ENCODE measurements around the gene DENND1A. TPM values are rescaled to one million over a fixed set of nuclear protein-coding genes. Genes with fewer than 3 reads are reported as not detected.

Gene DENND1A
- total RNA-seq, 4 donors from 2014 or later = 20.9 to 33.6 (median 23.7) TPM

DNA sequence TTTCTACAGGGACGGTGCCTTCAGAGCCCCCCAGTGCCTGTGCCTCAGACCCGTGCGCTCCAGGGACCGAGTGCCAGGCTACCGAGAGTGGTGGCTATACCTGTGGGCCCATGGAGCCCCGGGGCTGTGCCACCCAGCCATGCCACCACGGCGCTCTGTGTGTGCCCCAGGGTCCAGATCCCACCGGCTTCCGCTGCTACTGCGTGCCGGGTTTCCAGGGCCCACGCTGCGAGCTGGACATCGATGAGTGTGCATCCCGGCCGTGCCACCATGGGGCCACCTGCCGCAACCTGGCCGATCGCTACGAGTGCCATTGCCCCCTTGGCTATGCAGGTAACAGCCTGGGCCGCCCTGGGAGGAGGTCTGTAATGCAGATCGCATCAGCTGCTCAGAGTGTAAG lies 567.1 kb downstream of the DENND1A start:
- Histone ChIP-seq H3K4me3 (no peak overlapping the region), H3K9me3 (no peaks in the 10 kb centered on the region), H3K27ac (no peak overlapping the region), H3K36me3 (no peaks in the 10 kb centered on the region), H3K4me1 (peaks cover 0 to 5% (median 0%) of the 10 kb centered on the region in 3 donors), H3K27me3 (peaks cover 25% of the 10 kb centered on the region)
- 97% methylated on average over 6 of the region's 23 CpGs; no CpG with 5 or more reads in 1 of the 2 donors for WGBS, 2 donors (ENCODE audit: low coverage in 1 of 2)
- TF ChIP-seq, protein P1, sequence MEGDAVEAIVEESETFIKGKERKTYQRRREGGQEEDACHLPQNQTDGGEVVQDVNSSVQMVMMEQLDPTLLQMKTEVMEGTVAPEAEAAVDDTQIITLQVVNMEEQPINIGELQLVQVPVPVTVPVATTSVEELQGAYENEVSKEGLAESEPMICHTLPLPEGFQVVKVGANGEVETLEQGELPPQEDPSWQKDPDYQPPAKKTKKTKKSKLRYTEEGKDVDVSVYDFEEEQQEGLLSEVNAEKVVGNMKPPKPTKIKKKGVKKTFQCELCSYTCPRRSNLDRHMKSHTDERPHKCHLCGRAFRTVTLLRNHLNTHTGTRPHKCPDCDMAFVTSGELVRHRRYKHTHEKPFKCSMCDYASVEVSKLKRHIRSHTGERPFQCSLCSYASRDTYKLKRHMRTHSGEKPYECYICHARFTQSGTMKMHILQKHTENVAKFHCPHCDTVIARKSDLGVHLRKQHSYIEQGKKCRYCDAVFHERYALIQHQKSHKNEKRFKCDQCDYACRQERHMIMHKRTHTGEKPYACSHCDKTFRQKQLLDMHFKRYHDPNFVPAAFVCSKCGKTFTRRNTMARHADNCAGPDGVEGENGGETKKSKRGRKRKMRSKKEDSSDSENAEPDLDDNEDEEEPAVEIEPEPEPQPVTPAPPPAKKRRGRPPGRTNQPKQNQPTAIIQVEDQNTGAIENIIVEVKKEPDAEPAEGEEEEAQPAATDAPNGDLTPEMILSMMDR (IDR thresholded peaks at IDR 0.05) = no peak
- TF ChIP-seq POLR2A (IDR thresholded peaks at IDR 0.05) = no peak
- TF ChIP-seq EP300 (IDR thresholded peaks at IDR 0.05) = no peak
- TF ChIP-seq POLR2AphosphoS5 (IDR thresholded peaks at IDR 0.05) = no peak
- ATAC-seq = no peak

DNA sequence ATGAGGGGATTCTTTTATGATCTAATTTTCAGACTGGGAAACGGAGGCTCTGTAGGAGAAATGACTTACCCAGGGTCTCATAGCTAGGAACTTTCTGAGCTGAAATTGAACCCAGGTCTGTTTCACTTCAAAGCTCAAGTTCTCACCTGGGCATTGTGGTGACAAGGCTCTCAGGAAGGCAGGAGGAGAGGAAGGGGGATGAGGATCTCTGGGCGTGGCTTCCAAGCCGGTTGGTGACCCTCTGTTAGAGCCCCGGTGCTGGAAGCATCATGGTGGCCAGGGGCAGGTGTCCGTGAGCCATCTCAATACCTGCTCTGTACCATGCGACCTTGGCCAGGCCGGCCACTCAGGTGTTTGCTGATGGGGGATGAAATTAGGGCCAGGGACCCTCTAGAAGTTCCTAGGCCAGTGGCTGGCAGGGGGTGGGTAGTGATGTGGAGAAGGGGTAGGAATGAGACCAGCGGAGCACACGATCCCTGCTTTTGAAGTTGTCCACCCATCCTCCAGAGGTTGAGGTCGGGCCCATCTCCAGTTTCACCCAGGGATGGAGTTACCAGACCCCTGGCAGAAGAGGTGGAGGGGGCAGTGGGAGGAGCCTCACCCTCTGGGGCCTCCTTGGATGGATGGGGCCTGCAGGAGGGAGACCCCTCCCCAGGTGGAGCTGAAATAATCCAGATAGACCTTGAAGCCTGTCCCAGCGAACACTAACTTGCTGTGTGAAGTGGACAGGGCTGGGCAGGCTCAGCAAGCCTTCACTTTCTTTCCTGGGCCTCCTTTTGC lies 568.0 kb downstream of the DENND1A start:
- no peak for ATAC-seq
- no peaks in the 10 kb centered on the region for H3K36me3 ChIP-seq
- TF ChIP-seq, protein P1 (IDR thresholded peaks at IDR 0.05) = no peak
- no peak for TF ChIP-seq EP300 (IDR thresholded peaks at IDR 0.05)
- TF ChIP-seq POLR2A (IDR thresholded peaks at IDR 0.05) = no peak
- no peak for TF ChIP-seq POLR2AphosphoS5 (IDR thresholded peaks at IDR 0.05)
- H3K4me1 ChIP-seq = peaks cover 0 to 5% (median 0%) of the 10 kb centered on the region in 3 donors
- no peak overlapping the region for H3K4me3 ChIP-seq
- 52 to 75% methylated on average over 2 to 3 of the region's 11 CpGs for WGBS, 2 donors (ENCODE audit: low coverage in 1 of 2)
- H3K27ac ChIP-seq = no peak overlapping the region
- peaks cover 16% of the 10 kb centered on the region for H3K27me3 ChIP-seq
- no peaks in the 10 kb centered on the region for H3K9me3 ChIP-seq

DNA sequence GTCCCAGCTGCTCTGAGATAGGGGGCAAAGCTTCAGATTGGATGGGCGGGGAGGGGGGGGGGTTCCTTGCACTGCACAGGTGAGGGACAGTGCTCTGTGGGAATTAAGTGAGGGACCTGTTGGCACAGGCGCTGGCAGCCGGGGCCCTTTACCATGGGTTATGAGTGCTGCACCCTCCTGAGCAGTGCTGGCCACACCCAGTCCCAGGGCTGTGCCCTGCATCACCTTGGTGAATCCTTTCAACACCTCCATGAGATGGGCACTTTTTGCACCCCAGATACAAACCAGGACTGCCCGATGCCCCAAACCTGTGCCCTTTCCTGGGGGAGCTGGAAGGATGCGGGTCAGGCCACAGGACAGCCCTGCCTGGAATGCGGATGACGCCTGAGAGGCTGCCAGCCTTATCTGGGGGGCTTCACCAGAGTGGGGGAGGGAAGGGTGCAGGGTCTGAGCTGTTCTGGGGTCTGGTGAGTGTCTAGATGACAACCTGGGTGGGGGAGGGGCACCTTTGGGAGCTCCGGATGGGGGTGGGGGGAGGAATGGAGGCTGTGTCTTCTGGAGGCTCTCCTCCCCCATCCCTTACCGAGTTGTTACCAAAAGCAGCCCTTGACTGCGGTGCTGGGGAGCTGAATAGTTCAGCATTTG lies 568.7 kb downstream of the DENND1A start:
- Histone ChIP-seq H3K4me1 (peaks cover 0 to 5% (median 0%) of the 10 kb centered on the region in 3 donors), H3K4me3 (no peak overlapping the region), H3K27me3 (peaks cover 13% of the 10 kb centered on the region), H3K9me3 (no peaks in the 10 kb centered on the region), H3K36me3 (no peaks in the 10 kb centered on the region), H3K27ac (no peak overlapping the region)
- ATAC-seq = no peak
- WGBS, 2 donors (ENCODE audit: low coverage in 1 of 2) = no CpG with 5 or more reads among the region's 10 CpGs
- TF ChIP-seq, protein P1 (IDR thresholded peaks at IDR 0.05) = no peak
- TF ChIP-seq EP300 (IDR thresholded peaks at IDR 0.05) (no peak), POLR2A (IDR thresholded peaks at IDR 0.05) (no peak), POLR2AphosphoS5 (IDR thresholded peaks at IDR 0.05) (no peak)

DNA sequence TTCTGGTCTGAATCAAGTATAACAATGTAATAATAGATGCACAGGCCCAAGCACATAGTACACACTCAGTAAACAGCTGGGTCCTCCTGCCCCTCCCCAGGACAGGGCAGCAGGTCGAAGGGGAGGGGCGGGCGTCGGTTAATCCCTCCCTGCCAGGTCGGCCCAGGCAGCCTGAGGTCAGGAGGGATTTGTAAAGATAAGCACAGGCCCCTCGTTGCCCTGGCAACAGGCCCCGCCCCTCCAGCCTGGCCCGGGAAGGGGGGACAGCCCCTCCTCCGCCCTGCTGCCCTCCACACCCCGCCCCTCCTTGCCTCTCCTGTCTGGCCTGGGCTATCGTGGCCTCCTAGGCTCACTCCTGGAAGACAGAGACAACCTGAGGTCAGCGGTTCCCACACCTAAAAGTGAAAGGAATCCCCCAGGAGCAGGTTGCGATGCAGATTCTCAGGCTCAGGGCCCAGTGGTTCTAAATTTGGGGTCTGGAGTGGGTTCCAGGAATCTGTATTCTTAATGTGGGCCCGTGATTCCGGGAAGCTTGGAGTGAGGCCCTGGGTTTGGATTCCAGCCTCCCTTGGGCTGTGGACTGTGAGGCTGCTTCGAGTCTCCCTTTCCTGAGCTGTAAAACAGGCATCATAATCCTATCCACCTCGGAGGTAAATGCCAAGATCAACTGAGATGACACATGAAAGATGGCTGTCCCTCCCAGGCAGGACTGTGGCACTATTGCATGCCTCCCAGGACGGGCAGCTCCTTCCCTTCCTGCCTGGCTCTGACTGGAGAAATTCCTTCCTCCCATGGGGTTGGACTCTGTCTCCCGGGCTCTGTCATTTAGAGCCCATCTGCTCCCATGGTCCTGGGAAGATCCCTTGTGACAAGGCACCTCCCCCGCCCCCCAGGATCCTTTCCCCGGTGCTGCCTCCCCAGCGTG lies 569.5 kb downstream of the DENND1A start:
- 30 to 31% methylated on average over 2 to 5 of the region's 22 CpGs for WGBS, 2 donors (ENCODE audit: low coverage in 1 of 2)
- no peak for TF ChIP-seq POLR2AphosphoS5 (IDR thresholded peaks at IDR 0.05)
- TF ChIP-seq, protein P1 (IDR thresholded peaks at IDR 0.05) = no peak
- TF ChIP-seq POLR2A (IDR thresholded peaks at IDR 0.05) = no peak
- TF ChIP-seq EP300 (IDR thresholded peaks at IDR 0.05) = no peak
- no peak overlapping the region for H3K27ac ChIP-seq
- H3K4me1 ChIP-seq = peaks cover 0 to 5% (median 0%) of the 10 kb centered on the region in 3 donors
- no peaks in the 10 kb centered on the region for H3K9me3 ChIP-seq
- no peak overlapping the region for H3K4me3 ChIP-seq
- H3K27me3 ChIP-seq = peaks cover 13% of the 10 kb centered on the region
- ATAC-seq = no peak
- H3K36me3 ChIP-seq = no peaks in the 10 kb centered on the region
